Kasumi-1 (cell line): ENCODE results near the gene CMTM6.
"Not testable (repeated sequence)": the region's sequence is repeated elsewhere in the genome, so short reads cannot be mapped to it uniquely, and the experiment has no call there.

Experiments used
- DNase-seq, 2 experiments: peaks; one replicate each; lab custom pipeline; 2025; lab: John Stamatoyannopoulos, UW

The CMTM6 gene

GRCh38 chr3:32502118-32502945 lies at the start of gene CMTM6:
TSS of gene CMTM6 (minus strand) at chr3:32502852. CDS start at chr3:32502745, 107 bp downstream.
- DNase-seq: peak; percentile 67 to 71

- no peak for DNase-seq
These were observed 49.4 kb upstream of the CMTM6 start for GRCh38 chr3:32552013-32552412.

GRCh38 chr3:32551496-32551895 lies 48.8 kb upstream of the CMTM6 start:
- DNase-seq: no peak

- no peak for DNase-seq
These were observed 48.4 kb upstream of the CMTM6 start for GRCh38 chr3:32551087-32551486.

GRCh38 chr3:32545305-32545704 lies 42.7 kb upstream of the CMTM6 start:
- no peak for DNase-seq

- no peak for DNase-seq
These were observed 42.2 kb upstream of the CMTM6 start for GRCh38 chr3:32544894-32545293.

- DNase-seq: no peak
These were observed 40.2 kb upstream of the CMTM6 start for GRCh38 chr3:32542807-32543206.

- DNase-seq: no peak
These were observed 38.2 kb upstream of the CMTM6 start for GRCh38 chr3:32540899-32541298.

GRCh38 chr3:32532434-32532833 lies 29.8 kb upstream of the CMTM6 start:
- no peak for DNase-seq

GRCh38 chr3:32531010-32531647 lies 28.5 kb upstream of the CMTM6 start:
- no peak for DNase-seq

GRCh38 chr3:32525720-32526119 lies 23.1 kb upstream of the CMTM6 start:
- no peak for DNase-seq

- DNase-seq: no peak
These were observed 20.0 kb upstream of the CMTM6 start for GRCh38 chr3:32522682-32523081.

- DNase-seq: not testable (repeated sequence)
These were observed 16.3 kb upstream of the CMTM6 start for GRCh38 chr3:32518921-32519320.

GRCh38 chr3:32516751-32517150 lies 14.1 kb upstream of the CMTM6 start:
- not testable (repeated sequence) for DNase-seq

GRCh38 chr3:32511005-32511404 lies 8.4 kb upstream of the CMTM6 start:
- no peak for DNase-seq

GRCh38 chr3:32510075-32510724 lies 7.5 kb upstream of the CMTM6 start:
- DNase-seq: peak; percentile 88 to 94

- DNase-seq: no peak
These were observed 6.1 kb upstream of the CMTM6 start for GRCh38 chr3:32508711-32509110.

- no peak for DNase-seq
These were observed 3.8 kb upstream of the CMTM6 start for GRCh38 chr3:32506466-32506865.

GRCh38 chr3:32502946-32503286 lies 264 bp upstream of the CMTM6 start:
- peak in 1 of 2 experiments; percentile 43 for DNase-seq

- DNase-seq: peak in 1 of 2 experiments; percentile 54
These were observed 902 bp downstream of the CMTM6 start for GRCh38 chr3:32501783-32502117.

- DNase-seq: peak; percentile 14 to 29
These were observed 1.5 kb downstream of the CMTM6 start for GRCh38 chr3:32500880-32501782.

- DNase-seq: no peak
These were observed 2.4 kb downstream of the CMTM6 start for GRCh38 chr3:32500231-32500630.
